Esophagus muscularis mucosa (tissue), 3 donors: ENCODE results near the gene SLC39A7.

Experiments
- CTCF ChIP-seq, 3 experiments: fragments of 200-600 bp in 2 of 3; fragments of 450-650 bp in 1 of 3; sonication (generic) in 2 of 3; IDR thresholded peaks; one replicate each; pipeline ENCODE4 v1.5.1; 2017 to 2019; ENCODE audit warnings: antibody characterized with exemption in 3 of 3, mild to moderate bottlenecking in 2 of 3, moderate library complexity in 1 of 3
- POLR2AphosphoS5 ChIP-seq, 2 donors: sonication (generic); formaldehyde crosslinking; IDR thresholded peaks; one replicate each; pipeline ENCODE4 v1.6.1; 2017; ENCODE audit warnings: antibody characterized with exemption in 2 of 2

- TF ChIP-seq CTCF (IDR thresholded peaks at IDR 0.05) = no peak
- no peak for TF ChIP-seq POLR2AphosphoS5 (IDR thresholded peaks at IDR 0.05)
These were observed 32.0 kb upstream of the SLC39A7 start for GRCh38 chr6:33168639-33169038.
